Measurements from ENCODE around the gene SYNE2. TPM values are rescaled to one million over a fixed set of nuclear protein-coding genes. Genes with fewer than 3 reads are reported as not detected.

The SYNE2 gene
- total RNA-seq, 4 donors from 2014 or later: 212 to 378 (median 285) TPM

GRCh38 chr14:63840981-63841380 lies 11.8 kb upstream of the SYNE2 start:
- TF ChIP-seq EP300 (IDR thresholded peaks at IDR 0.05) (no peak), POLR2A (IDR thresholded peaks at IDR 0.05) (no peak), CTCF (IDR thresholded peaks at IDR 0.05) (no peak)
- Histone ChIP-seq H3K4me3 (no peak overlapping the region), H3K36me3 (no peaks in the 10 kb centered on the region), H3K27ac (no peak overlapping the region), H3K27me3 (no peaks in the 10 kb centered on the region), H3K9me3 (peaks cover 0 to 24% (median 4%) of the 10 kb centered on the region in 4 donors), H3K4me1 (no peaks in the 10 kb centered on the region)
- DNase-seq (ENCODE audit: low spot score in 2 of 2): no peak
- WGBS, 2 donors: 43 to 45% methylated on average over 1 of the region's 1 CpG

- H3K4me1 ChIP-seq: no peaks in the 10 kb centered on the region
- 92 to 93% methylated on average over 3 of the region's 3 CpGs for WGBS, 2 donors
- H3K36me3 ChIP-seq: no peaks in the 10 kb centered on the region
- no peak overlapping the region for H3K4me3 ChIP-seq
- TF ChIP-seq EP300 (IDR thresholded peaks at IDR 0.05) (no peak), CTCF (IDR thresholded peaks at IDR 0.05) (no peak), POLR2A (IDR thresholded peaks at IDR 0.05) (no peak)
- H3K27me3 ChIP-seq: no peaks in the 10 kb centered on the region
- no peak for DNase-seq (ENCODE audit: low spot score in 2 of 2)
- no peak overlapping the region for H3K27ac ChIP-seq
- H3K9me3 ChIP-seq: peaks cover 0 to 24% (median 4%) of the 10 kb centered on the region in 4 donors
Observed at GRCh38 chr14:63843796-63844195, 9.0 kb upstream of the SYNE2 start.

GRCh38 chr14:63848890-63849289 lies 3.9 kb upstream of the SYNE2 start:
- no peak for DNase-seq (ENCODE audit: low spot score in 2 of 2)
- Histone ChIP-seq H3K36me3 (no peaks in the 10 kb centered on the region), H3K9me3 (no peaks in the 10 kb centered on the region), H3K4me3 (no peak overlapping the region), H3K27me3 (no peaks in the 10 kb centered on the region), H3K27ac (no peak overlapping the region), H3K4me1 (peaks cover 0 to 7% (median 0%) of the 10 kb centered on the region in 4 donors)
- no peak for TF ChIP-seq CTCF (IDR thresholded peaks at IDR 0.05)
- TF ChIP-seq EP300 (IDR thresholded peaks at IDR 0.05): peak in 1 of 2 donors; percentile 16
- no peak for TF ChIP-seq POLR2A (IDR thresholded peaks at IDR 0.05)

GRCh38 chr14:63852271-63852816 lies 460 bp upstream of the SYNE2 start:
- Histone ChIP-seq H3K4me1 (peaks cover 0 to 21% (median 5%) of the 10 kb centered on the region in 4 donors), H3K27ac (peak overlapping the region; percentile 85 to 97 (median 94)), H3K9me3 (no peaks in the 10 kb centered on the region), H3K4me3 (peak overlapping the region; percentile 41 to 86 (median 66)), H3K27me3 (no peaks in the 10 kb centered on the region), H3K36me3 (no peaks in the 10 kb centered on the region)
- TF ChIP-seq EP300 (IDR thresholded peaks at IDR 0.05) (no peak), POLR2A (IDR thresholded peaks at IDR 0.05) (no peak), CTCF (IDR thresholded peaks at IDR 0.05) (no peak)
- 19 to 26% methylated on average over 15 to 17 of the region's 18 CpGs for WGBS, 2 donors
- DNase-seq (ENCODE audit: low spot score in 2 of 2): no peak

GRCh38 chr14:63853831-63854293 lies 1.1 kb downstream of the SYNE2 start:
- no peaks in the 10 kb centered on the region for H3K27me3 ChIP-seq
- WGBS, 2 donors: 1 to 2% methylated on average over 18 of the region's 18 CpGs
- DNase-seq (ENCODE audit: low spot score in 2 of 2): peak; percentile 31 to 52
- no peaks in the 10 kb centered on the region for H3K9me3 ChIP-seq
- H3K36me3 ChIP-seq: no peaks in the 10 kb centered on the region
- H3K4me1 ChIP-seq: peaks cover 0 to 21% (median 5%) of the 10 kb centered on the region in 4 donors
- H3K4me3 ChIP-seq: peak overlapping the region; percentile 61 to 86 (median 76)
- no peak for TF ChIP-seq CTCF (IDR thresholded peaks at IDR 0.05)
- TF ChIP-seq EP300 (IDR thresholded peaks at IDR 0.05): peak in 1 of 2 donors; percentile 68
- no peak for TF ChIP-seq POLR2A (IDR thresholded peaks at IDR 0.05)
- H3K27ac ChIP-seq: peak overlapping the region; percentile 85 to 97 (median 94)
